Vagina (tissue), 2 donors: Measurements from ENCODE around the gene SLTM. TPM values are rescaled to one million over a fixed set of nuclear protein-coding genes. Genes with fewer than 3 reads are reported as not detected.

ENCODE experiments used
- DNase-seq, 2 donors: peaks; one replicate each; pipeline ENCODE4 v3.0.0-alpha.2; 2017; ENCODE audit errors: extremely low spot score in 2 of 2
- H3K27ac ChIP-seq: fragments of 200-600 bp; sonication (generic); one replicate; pipeline ENCODE4 v1.5.1; 2019
- H3K27me3 ChIP-seq: fragments of 200-600 bp; sonication (generic); one replicate; pipeline ENCODE4 v1.5.1; 2019
- H3K36me3 ChIP-seq, 2 donors: fragments of 200-600 bp; sonication (generic); one replicate each; pipeline ENCODE4 v1.5.1; 2017 to 2019
- H3K4me1 ChIP-seq: fragments of 200-600 bp; sonication (generic); one replicate; pipeline ENCODE4 v1.5.1; 2019
- H3K4me3 ChIP-seq, 2 donors: fragments of 200-600 bp; sonication (generic); 1 replicate in 1 of 2; 2 replicates in 1 of 2; pipeline ENCODE4 v1.5.1; 2016 to 2019
- H3K9me3 ChIP-seq: fragments of 200-600 bp; sonication (generic); one replicate; pipeline ENCODE4 v1.5.1; 2019
- POLR2A ChIP-seq, 2 donors: fragments of 450-650 bp; IDR thresholded peaks; one replicate each; pipeline ENCODE4 v1.6.1; 2017; ENCODE audit warnings: antibody characterized with exemption in 2 of 2, mild to moderate bottlenecking in 2 of 2, moderate library complexity in 2 of 2
- POLR2AphosphoS5 ChIP-seq, 2 donors: sonication (generic); formaldehyde crosslinking; IDR thresholded peaks; one replicate each; pipeline ENCODE4 v1.9.0; 2017; ENCODE audit warnings: antibody characterized with exemption in 2 of 2, mild to moderate bottlenecking in 2 of 2, low read depth in 1 of 2; ENCODE audit not compliant: insufficient read depth in 1 of 2
- intact Hi-C: fragments of 100-400 bp; cut with DNase I; formaldehyde crosslinking; loops from one replicate; pipeline ENCODE4 v1.15.1; 2023
- total RNA-seq: library from RNA; depleted of rRNA; stranded (reverse); fragments of >200 nt; gene quantifications from one replicate; pipeline ENCODE4 v1.2.3, GENCODE V29; 2016
- TF ChIP-seq, protein P1 (sequence below), 3 experiments: fragments of 450-650 bp in 2 of 3; fragments of 200-600 bp in 1 of 3; sonication (generic) in 1 of 3; IDR thresholded peaks; one replicate each; pipeline ENCODE4 v1.5.1; 2017 to 2019; ENCODE audit warnings: antibody characterized with exemption in 3 of 3, mild to moderate bottlenecking in 2 of 3, moderate library complexity in 2 of 3

SLTM gene
- total RNA-seq, 1 donor from 2014 or later, result 76.9 TPM

DNA sequence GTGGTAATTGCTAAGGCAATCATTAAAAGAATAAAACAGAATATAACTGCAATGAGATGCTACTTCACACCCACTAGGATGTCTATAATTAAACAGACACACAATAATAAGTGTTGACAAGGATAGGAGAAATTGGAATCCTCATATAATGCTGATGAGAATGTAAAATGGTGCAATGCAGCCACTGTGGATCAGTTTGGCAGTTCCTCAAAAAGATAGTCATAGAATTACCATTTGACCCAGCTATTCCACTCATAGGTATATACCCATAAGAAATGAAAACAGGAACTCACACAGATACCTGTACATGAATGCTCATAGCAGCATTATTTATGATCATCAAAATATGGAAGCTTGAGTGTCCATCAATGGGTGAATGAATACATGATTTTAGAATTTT lies 44.4 kb upstream of the SLTM start:
- Histone ChIP-seq H3K9me3 (no peaks in the 10 kb centered on the region), H3K4me1 (peaks cover 4% of the 10 kb centered on the region), H3K4me3 (no peak overlapping the region), H3K27me3 (no peaks in the 10 kb centered on the region), H3K36me3 (no peaks in the 10 kb centered on the region), H3K27ac (no peak overlapping the region)
- TF ChIP-seq POLR2A (IDR thresholded peaks at IDR 0.05) (no peak), POLR2AphosphoS5 (IDR thresholded peaks at IDR 0.05; ENCODE audit: insufficient read depth in 1 of 2, low read depth in 1 of 2) (no peak)
- TF ChIP-seq, protein P1, sequence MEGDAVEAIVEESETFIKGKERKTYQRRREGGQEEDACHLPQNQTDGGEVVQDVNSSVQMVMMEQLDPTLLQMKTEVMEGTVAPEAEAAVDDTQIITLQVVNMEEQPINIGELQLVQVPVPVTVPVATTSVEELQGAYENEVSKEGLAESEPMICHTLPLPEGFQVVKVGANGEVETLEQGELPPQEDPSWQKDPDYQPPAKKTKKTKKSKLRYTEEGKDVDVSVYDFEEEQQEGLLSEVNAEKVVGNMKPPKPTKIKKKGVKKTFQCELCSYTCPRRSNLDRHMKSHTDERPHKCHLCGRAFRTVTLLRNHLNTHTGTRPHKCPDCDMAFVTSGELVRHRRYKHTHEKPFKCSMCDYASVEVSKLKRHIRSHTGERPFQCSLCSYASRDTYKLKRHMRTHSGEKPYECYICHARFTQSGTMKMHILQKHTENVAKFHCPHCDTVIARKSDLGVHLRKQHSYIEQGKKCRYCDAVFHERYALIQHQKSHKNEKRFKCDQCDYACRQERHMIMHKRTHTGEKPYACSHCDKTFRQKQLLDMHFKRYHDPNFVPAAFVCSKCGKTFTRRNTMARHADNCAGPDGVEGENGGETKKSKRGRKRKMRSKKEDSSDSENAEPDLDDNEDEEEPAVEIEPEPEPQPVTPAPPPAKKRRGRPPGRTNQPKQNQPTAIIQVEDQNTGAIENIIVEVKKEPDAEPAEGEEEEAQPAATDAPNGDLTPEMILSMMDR (IDR thresholded peaks at IDR 0.05), result no peak
- intact Hi-C loops, result no loop called here
- no peak for DNase-seq

DNA sequence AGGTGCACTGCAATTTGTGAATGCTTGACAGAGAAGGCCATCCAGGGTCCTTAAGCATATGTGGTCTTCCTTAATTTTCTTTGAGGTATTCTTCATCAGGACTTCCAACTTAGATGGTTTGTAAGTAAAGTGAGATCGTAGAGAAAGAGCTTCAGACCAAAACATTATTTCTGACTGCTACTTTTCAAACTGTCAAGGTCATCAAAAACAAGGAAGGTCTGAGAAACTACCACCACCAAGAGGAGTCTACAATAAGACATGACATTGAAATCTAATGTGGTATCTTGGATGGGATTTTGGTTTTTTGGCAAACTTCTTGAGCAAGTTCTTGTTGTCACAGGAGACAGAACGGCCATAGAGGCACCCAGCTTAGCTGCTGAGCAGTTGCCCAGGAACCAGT lies 34.0 kb upstream of the SLTM start:
- DNase-seq, result no peak
- Histone ChIP-seq H3K27me3 (no peaks in the 10 kb centered on the region), H3K36me3 (no peaks in the 10 kb centered on the region), H3K4me3 (no peak overlapping the region), H3K27ac (no peak overlapping the region), H3K4me1 (no peaks in the 10 kb centered on the region), H3K9me3 (no peaks in the 10 kb centered on the region)
- intact Hi-C loops, result no loop called here
- TF ChIP-seq POLR2AphosphoS5 (IDR thresholded peaks at IDR 0.05; ENCODE audit: insufficient read depth in 1 of 2, low read depth in 1 of 2) (no peak), POLR2A (IDR thresholded peaks at IDR 0.05) (no peak)
- TF ChIP-seq, protein P1 (IDR thresholded peaks at IDR 0.05), result no peak

DNA sequence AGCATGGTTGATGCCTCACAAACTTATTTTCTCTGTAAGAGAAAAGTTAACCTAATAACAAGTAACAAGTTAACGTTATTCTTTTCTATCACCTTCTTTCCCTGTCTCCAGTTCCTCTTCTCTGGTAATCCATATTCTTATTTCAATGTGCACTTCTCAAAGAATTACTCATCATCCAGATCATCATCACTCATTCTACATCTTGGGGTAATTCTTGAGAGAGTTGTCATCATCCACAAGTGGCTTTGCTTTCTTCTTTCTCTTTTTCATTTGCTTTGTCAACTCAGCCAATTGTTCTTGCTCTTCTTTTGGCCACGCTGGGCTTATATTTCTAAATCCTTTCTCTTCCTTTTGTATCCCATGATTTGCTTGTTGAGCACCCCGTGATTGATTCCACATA lies 33.2 kb upstream of the SLTM start:
- Histone ChIP-seq H3K4me1 (no peaks in the 10 kb centered on the region), H3K36me3 (no peaks in the 10 kb centered on the region), H3K27me3 (no peaks in the 10 kb centered on the region), H3K4me3 (no peak overlapping the region), H3K9me3 (no peaks in the 10 kb centered on the region), H3K27ac (no peak overlapping the region)
- TF ChIP-seq, protein P1 (IDR thresholded peaks at IDR 0.05), result no peak
- no peak for TF ChIP-seq POLR2AphosphoS5 (IDR thresholded peaks at IDR 0.05; ENCODE audit: insufficient read depth in 1 of 2, low read depth in 1 of 2)
- no peak for TF ChIP-seq POLR2A (IDR thresholded peaks at IDR 0.05)
- DNase-seq, result no peak
- intact Hi-C loops, result no loop called here

DNA sequence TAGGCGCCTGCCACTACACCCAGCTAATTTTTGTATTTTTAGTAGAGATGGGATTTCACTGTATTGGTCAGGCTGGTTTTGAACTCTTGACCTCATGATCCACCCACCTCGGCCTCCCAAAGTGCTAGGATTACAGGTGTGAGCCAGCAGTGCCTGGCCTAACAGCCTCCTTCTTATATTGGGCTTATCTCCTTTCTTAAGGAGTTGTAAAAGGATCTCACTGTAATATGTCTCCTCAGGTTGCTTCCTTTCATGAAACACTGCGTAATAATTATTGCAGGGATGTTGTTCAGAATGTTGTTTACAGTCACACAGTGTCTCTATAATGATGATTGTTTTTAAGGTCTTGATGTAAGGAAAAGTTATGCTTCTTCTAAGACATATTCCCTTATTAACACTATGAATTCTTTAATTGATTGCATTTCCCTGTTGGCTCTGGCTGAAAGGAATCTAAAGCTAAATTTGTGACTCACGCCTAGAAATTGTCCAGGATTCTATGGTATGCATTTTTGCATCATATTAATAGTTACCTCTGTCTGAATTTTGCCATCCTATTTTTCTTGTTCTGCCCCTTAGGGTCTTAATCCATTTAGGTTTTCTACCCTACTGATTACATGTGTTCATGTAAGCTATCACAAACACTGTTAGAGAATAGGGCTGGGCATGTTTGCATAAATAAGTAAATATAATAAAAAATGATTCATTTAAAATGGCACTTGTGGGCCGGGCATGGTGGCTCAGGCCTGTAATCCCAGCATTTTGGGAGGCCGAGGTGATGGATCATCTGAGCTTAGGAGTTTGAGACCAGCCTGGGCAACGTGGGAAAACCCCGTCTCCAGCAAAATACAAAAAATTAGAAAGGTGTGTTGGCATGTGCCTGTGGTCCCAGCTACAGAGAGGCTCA lies 29.4 kb upstream of the SLTM start:
- H3K4me1 ChIP-seq, result no peaks in the 10 kb centered on the region
- intact Hi-C loops, result no loop called here
- no peak overlapping the region for H3K4me3 ChIP-seq
- H3K27ac ChIP-seq, result no peak overlapping the region
- no peak for DNase-seq
- H3K36me3 ChIP-seq, result no peaks in the 10 kb centered on the region
- TF ChIP-seq, protein P1 (IDR thresholded peaks at IDR 0.05), result no peak
- TF ChIP-seq POLR2AphosphoS5 (IDR thresholded peaks at IDR 0.05; ENCODE audit: insufficient read depth in 1 of 2, low read depth in 1 of 2) (no peak), POLR2A (IDR thresholded peaks at IDR 0.05) (no peak)
- H3K9me3 ChIP-seq, result no peaks in the 10 kb centered on the region
- H3K27me3 ChIP-seq, result no peaks in the 10 kb centered on the region

DNA sequence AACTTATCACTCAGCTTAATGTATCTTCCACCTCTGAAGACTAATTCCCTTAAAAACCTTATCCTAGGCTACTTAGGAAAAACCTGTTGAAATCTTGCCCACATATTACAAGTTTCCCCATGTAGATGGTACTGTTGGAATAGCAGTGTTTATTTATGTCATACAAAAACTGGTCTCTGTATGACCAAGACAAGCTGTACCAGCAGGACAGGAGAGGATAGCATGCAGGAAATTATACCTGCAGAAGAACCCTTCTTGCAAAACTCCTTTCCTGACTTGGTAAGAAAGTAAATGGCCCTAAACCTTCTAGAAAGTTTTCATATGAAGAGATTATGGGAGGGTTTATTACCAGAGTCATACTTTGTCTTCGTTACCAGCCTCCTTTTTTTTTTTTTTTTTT lies 28.7 kb upstream of the SLTM start:
- H3K27ac ChIP-seq, result no peak overlapping the region
- no peaks in the 10 kb centered on the region for H3K27me3 ChIP-seq
- TF ChIP-seq POLR2AphosphoS5 (IDR thresholded peaks at IDR 0.05; ENCODE audit: insufficient read depth in 1 of 2, low read depth in 1 of 2) (no peak), POLR2A (IDR thresholded peaks at IDR 0.05) (no peak)
- TF ChIP-seq, protein P1 (IDR thresholded peaks at IDR 0.05), result no peak
- H3K4me1 ChIP-seq, result no peaks in the 10 kb centered on the region
- H3K36me3 ChIP-seq, result no peaks in the 10 kb centered on the region
- intact Hi-C loops, result no loop called here
- DNase-seq, result no peak
- H3K9me3 ChIP-seq, result no peaks in the 10 kb centered on the region
- no peak overlapping the region for H3K4me3 ChIP-seq
